ENCODE data around the gene ERICH6B. TPM values are rescaled to one million over a fixed set of nuclear protein-coding genes. Genes with fewer than 3 reads are reported as not detected.

ERICH6B gene
- total RNA-seq, 4 donors from 2014 or later, result not detected

DNA sequence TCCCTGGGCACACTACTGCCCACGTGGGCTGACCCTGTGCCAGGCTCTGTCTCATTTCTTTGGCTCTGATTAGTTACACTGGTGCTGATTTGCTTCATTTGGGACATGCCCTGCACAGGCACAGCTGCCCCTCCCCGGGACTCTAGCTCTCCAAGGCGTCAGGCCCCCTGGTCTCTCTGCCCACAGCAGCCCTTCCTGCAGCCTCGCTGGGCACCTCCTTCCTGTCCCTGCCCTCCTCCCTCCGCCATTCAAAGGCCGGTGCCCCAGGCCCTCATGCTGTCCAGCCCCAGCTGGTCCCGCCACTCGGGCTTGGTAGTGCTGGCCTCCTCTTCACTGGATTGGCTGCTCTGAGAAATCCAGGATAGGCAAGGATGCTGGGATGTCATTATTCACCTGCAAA is 73.1 kb downstream of the ERICH6B start:
- TF ChIP-seq EP300 (IDR thresholded peaks at IDR 0.05) (no peak), POLR2AphosphoS5 (IDR thresholded peaks at IDR 0.05) (no peak), POLR2A (IDR thresholded peaks at IDR 0.05; ENCODE audit: low read depth) (no peak)
- TF ChIP-seq, protein P1, sequence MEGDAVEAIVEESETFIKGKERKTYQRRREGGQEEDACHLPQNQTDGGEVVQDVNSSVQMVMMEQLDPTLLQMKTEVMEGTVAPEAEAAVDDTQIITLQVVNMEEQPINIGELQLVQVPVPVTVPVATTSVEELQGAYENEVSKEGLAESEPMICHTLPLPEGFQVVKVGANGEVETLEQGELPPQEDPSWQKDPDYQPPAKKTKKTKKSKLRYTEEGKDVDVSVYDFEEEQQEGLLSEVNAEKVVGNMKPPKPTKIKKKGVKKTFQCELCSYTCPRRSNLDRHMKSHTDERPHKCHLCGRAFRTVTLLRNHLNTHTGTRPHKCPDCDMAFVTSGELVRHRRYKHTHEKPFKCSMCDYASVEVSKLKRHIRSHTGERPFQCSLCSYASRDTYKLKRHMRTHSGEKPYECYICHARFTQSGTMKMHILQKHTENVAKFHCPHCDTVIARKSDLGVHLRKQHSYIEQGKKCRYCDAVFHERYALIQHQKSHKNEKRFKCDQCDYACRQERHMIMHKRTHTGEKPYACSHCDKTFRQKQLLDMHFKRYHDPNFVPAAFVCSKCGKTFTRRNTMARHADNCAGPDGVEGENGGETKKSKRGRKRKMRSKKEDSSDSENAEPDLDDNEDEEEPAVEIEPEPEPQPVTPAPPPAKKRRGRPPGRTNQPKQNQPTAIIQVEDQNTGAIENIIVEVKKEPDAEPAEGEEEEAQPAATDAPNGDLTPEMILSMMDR (IDR thresholded peaks at IDR 0.05), result no peak
- H3K27me3 ChIP-seq, result no peaks in the 10 kb centered on the region
- peaks cover 0 to 6% (median 2%) of the 10 kb centered on the region in 4 donors for H3K36me3 ChIP-seq
- intact Hi-C loops (cut with DNase I), result no loop called here
- no peak overlapping the region for H3K4me3 ChIP-seq
- H3K9me3 ChIP-seq, result no peaks in the 10 kb centered on the region
- no peaks in the 10 kb centered on the region for H3K4me1 ChIP-seq
- 79% methylated on average over 8 of the region's 8 CpGs for WGBS
- DNase-seq (ENCODE audit: extremely low spot score), result peak; percentile 45
- H3K27ac ChIP-seq (replicated peaks in 1 of 4), result no peak overlapping the region

DNA sequence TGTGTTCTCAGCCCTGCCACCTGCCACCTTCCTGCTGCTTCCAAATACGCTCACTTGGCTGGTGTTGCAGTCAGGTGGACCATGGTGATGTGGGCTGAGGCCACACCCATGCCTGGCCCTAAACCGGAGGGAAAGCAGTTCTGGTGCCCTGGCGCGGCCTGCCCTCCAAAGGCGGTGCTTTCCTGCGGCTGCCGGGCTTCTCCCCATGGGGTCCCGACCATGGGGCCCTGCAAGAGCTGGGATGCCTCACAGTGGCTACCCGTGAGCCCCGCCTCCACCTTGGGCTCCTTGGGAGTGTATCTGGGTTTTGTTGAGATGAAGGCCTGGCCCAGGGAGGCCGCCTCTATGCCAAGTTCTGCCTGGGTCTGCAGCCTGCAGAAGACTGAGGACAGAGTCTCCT is 73.7 kb downstream of the ERICH6B start:
- Histone ChIP-seq H3K4me1 (no peaks in the 10 kb centered on the region), H3K9me3 (no peaks in the 10 kb centered on the region), H3K27ac (replicated peaks in 1 of 4) (no peak overlapping the region), H3K4me3 (no peak overlapping the region), H3K27me3 (no peaks in the 10 kb centered on the region), H3K36me3 (peaks cover 0 to 6% (median 2%) of the 10 kb centered on the region in 4 donors)
- intact Hi-C loops (cut with DNase I), result no loop called here
- WGBS, result 93% methylated on average over 11 of the region's 11 CpGs
- DNase-seq (ENCODE audit: extremely low spot score), result no peak
- TF ChIP-seq POLR2AphosphoS5 (IDR thresholded peaks at IDR 0.05), result no peak
- no peak for TF ChIP-seq POLR2A (IDR thresholded peaks at IDR 0.05; ENCODE audit: low read depth)
- no peak for TF ChIP-seq EP300 (IDR thresholded peaks at IDR 0.05)
- TF ChIP-seq, protein P1 (IDR thresholded peaks at IDR 0.05), result no peak

DNA sequence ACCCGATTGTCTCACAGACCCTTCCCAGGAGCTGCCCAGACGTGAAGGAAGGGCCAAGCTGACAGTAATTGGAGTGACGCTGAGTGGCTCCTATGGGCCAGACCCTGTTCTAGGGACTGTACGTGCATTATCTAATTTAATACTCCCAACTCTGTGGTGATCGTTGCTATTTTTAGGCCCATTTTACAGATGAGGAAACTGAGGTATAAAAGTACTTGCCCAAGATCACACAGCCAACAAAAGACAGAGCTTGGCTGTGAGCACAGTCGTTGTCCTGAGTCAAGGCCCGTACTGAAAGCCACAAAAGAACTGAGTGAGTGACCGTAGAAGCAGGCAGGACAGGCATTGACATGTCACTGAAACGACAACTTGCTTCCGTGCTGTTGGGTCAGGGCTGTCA is 74.7 kb downstream of the ERICH6B start:
- no peaks in the 10 kb centered on the region for H3K27me3 ChIP-seq
- DNase-seq (ENCODE audit: extremely low spot score), result no peak
- H3K36me3 ChIP-seq, result peaks cover 3 to 9% (median 5%) of the 10 kb centered on the region in 4 donors
- intact Hi-C loops (cut with DNase I), result no loop called here
- no peak overlapping the region for H3K27ac ChIP-seq (replicated peaks in 1 of 4)
- no peak overlapping the region for H3K4me3 ChIP-seq
- no peaks in the 10 kb centered on the region for H3K4me1 ChIP-seq
- H3K9me3 ChIP-seq, result no peaks in the 10 kb centered on the region
- no peak for TF ChIP-seq POLR2AphosphoS5 (IDR thresholded peaks at IDR 0.05)
- no peak for TF ChIP-seq POLR2A (IDR thresholded peaks at IDR 0.05; ENCODE audit: low read depth)
- TF ChIP-seq, protein P1 (IDR thresholded peaks at IDR 0.05), result no peak
- no peak for TF ChIP-seq EP300 (IDR thresholded peaks at IDR 0.05)
- 94% methylated on average over 10 of the region's 10 CpGs for WGBS

DNA sequence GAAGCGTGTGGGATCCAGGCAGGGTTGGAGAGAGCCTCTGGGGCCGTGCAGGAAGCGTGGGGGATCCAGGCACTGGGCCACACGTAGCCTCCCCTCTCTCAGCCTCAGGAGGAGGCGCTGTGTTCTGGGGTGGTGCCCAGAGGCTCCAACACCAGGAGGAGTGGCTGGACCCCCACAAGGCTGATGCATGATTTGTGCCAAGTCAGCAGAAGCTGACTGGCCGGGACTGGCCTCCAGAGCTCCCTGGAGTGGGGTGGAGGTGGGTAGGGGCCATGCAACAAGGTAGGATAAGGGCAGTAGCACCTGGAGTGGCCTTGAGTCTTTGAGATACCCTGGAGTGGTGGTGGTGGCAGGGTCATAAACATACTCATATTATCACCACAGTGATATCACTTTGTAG is 75.3 kb downstream of the ERICH6B start:
- Histone ChIP-seq H3K4me1 (no peaks in the 10 kb centered on the region), H3K4me3 (no peak overlapping the region), H3K27me3 (no peaks in the 10 kb centered on the region), H3K27ac (replicated peaks in 1 of 4) (no peak overlapping the region), H3K9me3 (no peaks in the 10 kb centered on the region), H3K36me3 (peaks cover 10 to 16% (median 11%) of the 10 kb centered on the region in 4 donors)
- intact Hi-C loops (cut with DNase I), result no loop called here
- DNase-seq (ENCODE audit: extremely low spot score), result no peak
- WGBS, result 80% methylated on average over 1 of the region's 6 CpGs
- TF ChIP-seq POLR2A (IDR thresholded peaks at IDR 0.05; ENCODE audit: low read depth), result no peak
- no peak for TF ChIP-seq EP300 (IDR thresholded peaks at IDR 0.05)
- TF ChIP-seq, protein P1 (IDR thresholded peaks at IDR 0.05), result no peak
- TF ChIP-seq POLR2AphosphoS5 (IDR thresholded peaks at IDR 0.05), result no peak

DNA sequence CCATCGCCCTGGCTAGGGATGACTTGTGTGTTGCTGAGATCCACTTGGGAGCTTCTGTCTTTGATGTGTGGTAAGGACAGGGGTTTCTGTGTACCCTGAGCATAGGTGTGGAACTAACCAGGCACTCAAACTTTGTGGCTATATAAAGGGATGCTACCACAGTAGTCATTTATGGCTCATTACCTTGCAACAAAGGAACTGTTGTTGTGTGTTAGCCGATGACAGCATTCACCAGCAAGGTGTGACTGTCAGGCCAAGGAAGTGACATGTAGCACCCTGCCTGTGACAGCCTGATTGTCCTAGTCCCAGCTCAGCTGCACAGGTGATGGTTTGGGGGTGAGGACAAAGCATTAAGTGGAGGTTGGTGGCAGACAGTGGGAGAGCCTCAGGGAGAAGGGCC is 77.2 kb downstream of the ERICH6B start:
- no peak for TF ChIP-seq POLR2A (IDR thresholded peaks at IDR 0.05; ENCODE audit: low read depth)
- no peak for TF ChIP-seq EP300 (IDR thresholded peaks at IDR 0.05)
- no peak for TF ChIP-seq POLR2AphosphoS5 (IDR thresholded peaks at IDR 0.05)
- TF ChIP-seq, protein P1 (IDR thresholded peaks at IDR 0.05), result no peak
- no peaks in the 10 kb centered on the region for H3K4me1 ChIP-seq
- H3K4me3 ChIP-seq, result no peak overlapping the region
- H3K27ac ChIP-seq (replicated peaks in 1 of 4), result no peak overlapping the region
- intact Hi-C loops (cut with DNase I), result no loop called here
- H3K9me3 ChIP-seq, result no peaks in the 10 kb centered on the region
- WGBS, result 91% methylated on average over 2 of the region's 2 CpGs
- no peaks in the 10 kb centered on the region for H3K27me3 ChIP-seq
- peaks cover 19 to 34% (median 29%) of the 10 kb centered on the region in 4 donors for H3K36me3 ChIP-seq
- DNase-seq (ENCODE audit: extremely low spot score), result no peak

Data from esophagus muscularis mucosa (tissue), 4 donors.